PFSK-1 (cell line): ENCODE results near the gene WNT5B.

ENCODE experiments used
- FOXP2 ChIP-seq: optimal IDR thresholded peaks from 2 replicates; pipeline ENCODE3; 2011; ENCODE audit warnings: borderline replicate concordance, control low read depth, inconsistent platforms; ENCODE audit not compliant: insufficient read depth; ENCODE audit errors: extremely low read length, extremely low read depth
- POLR2AphosphoS5 ChIP-seq: IDR thresholded peaks from 2 replicates; pipeline ENCODE4 v1.6.1; 2012; ENCODE audit warnings: low read depth, mild to moderate bottlenecking, control low read depth, low read length, moderate library complexity
- SIN3A ChIP-seq: IDR thresholded peaks from 2 replicates; pipeline ENCODE4 v1.6.1; 2012; ENCODE audit warnings: mild to moderate bottlenecking, low read length, moderate library complexity, borderline replicate concordance; ENCODE audit not compliant: insufficient read depth
- TAF1 ChIP-seq: IDR thresholded peaks from 2 replicates; pipeline ENCODE4 v1.6.1; 2012; ENCODE audit warnings: low read length, control low read depth, borderline replicate concordance; ENCODE audit not compliant: insufficient read depth
- TF ChIP-seq, protein P1 (sequence below), 2 experiments: IDR thresholded peaks; 2 replicates each; pipeline versions ENCODE4 v1.6.1 to v1.8.0; 2011 to 2012; ENCODE audit warnings: low read depth in 2 of 2, low read length in 2 of 2, control low read depth in 1 of 2, inconsistent platforms in 1 of 2, mild to moderate bottlenecking in 1 of 2, moderate library complexity in 1 of 2; ENCODE audit not compliant: insufficient read depth in 1 of 2

The WNT5B gene

GRCh38 chr12:1660304-1661187 is 31.5 kb downstream of the WNT5B start:
- TF ChIP-seq FOXP2 = no peak
- TF ChIP-seq POLR2AphosphoS5 = no peak
- TF ChIP-seq, protein P1, sequence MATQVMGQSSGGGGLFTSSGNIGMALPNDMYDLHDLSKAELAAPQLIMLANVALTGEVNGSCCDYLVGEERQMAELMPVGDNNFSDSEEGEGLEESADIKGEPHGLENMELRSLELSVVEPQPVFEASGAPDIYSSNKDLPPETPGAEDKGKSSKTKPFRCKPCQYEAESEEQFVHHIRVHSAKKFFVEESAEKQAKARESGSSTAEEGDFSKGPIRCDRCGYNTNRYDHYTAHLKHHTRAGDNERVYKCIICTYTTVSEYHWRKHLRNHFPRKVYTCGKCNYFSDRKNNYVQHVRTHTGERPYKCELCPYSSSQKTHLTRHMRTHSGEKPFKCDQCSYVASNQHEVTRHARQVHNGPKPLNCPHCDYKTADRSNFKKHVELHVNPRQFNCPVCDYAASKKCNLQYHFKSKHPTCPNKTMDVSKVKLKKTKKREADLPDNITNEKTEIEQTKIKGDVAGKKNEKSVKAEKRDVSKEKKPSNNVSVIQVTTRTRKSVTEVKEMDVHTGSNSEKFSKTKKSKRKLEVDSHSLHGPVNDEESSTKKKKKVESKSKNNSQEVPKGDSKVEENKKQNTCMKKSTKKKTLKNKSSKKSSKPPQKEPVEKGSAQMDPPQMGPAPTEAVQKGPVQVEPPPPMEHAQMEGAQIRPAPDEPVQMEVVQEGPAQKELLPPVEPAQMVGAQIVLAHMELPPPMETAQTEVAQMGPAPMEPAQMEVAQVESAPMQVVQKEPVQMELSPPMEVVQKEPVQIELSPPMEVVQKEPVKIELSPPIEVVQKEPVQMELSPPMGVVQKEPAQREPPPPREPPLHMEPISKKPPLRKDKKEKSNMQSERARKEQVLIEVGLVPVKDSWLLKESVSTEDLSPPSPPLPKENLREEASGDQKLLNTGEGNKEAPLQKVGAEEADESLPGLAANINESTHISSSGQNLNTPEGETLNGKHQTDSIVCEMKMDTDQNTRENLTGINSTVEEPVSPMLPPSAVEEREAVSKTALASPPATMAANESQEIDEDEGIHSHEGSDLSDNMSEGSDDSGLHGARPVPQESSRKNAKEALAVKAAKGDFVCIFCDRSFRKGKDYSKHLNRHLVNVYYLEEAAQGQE (IDR thresholded peaks at IDR 0.05; ENCODE audit: insufficient read depth in 1 of 2, low read depth in 2 of 2, low read length in 2 of 2) = no peak
- no peak for TF ChIP-seq SIN3A
- TF ChIP-seq TAF1 = no peak

DNA sequence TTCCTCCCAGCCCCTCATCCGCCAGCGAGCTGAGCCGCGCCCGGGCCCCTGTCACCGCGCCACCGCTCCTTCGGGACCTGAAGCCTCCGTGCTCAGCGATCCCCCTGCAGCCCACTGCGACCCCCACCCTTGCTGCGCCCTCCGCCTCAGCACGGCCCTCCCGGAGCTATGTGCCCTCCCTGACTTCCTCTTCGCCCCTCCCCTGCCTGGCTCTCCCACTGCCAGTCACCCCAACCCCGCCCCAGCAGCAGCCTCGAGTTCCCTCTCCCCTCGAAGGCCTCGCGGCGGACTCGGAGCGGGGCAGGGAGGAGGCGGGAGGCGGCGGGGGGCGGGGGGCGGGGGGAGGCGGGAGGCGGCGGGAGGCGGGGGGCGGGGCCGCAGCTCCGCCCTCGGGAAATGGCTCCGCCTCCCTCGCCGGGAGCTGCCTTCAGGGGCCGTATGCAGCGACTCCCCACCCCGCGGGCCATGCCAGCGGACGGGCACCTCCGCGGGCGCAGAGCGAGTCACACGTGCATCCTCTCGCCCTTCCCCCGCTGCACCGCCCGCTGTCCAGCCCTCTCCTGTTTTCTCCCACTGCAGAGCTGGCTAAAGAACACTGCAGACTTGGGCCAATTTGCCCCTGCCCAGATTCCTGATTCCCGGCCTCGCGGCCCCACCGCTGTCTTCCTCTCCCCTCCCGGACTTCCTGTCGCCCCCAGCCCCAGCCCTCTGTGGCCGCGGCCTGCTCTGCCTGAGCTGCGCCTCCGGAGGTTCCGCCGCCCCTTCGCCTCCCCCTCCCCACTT is 32.7 kb downstream of the WNT5B start:
- TF ChIP-seq SIN3A = peak; percentile 51; the same call in 1 of the 2 replicates
- peak; percentile 36 for TF ChIP-seq FOXP2
- no peak for TF ChIP-seq POLR2AphosphoS5
- TF ChIP-seq, protein P1 (IDR thresholded peaks at IDR 0.05; ENCODE audit: insufficient read depth in 1 of 2, low read depth in 2 of 2, low read length in 2 of 2) = peak; percentile 57 to 64; a peak in 2 of 4 replicates
- TF ChIP-seq TAF1 = no peak

- TF ChIP-seq, protein P1 (IDR thresholded peaks at IDR 0.05; ENCODE audit: insufficient read depth in 1 of 2, low read depth in 2 of 2, low read length in 2 of 2) = no peak
- TF ChIP-seq POLR2AphosphoS5 (no peak), SIN3A (no peak), FOXP2 (no peak)
Measured at GRCh38 chr12:1662761-1663439, 33.9 kb downstream of the WNT5B start.

- TF ChIP-seq SIN3A (no peak), TAF1 (no peak), FOXP2 (no peak), POLR2AphosphoS5 (no peak)
- TF ChIP-seq, protein P1 (IDR thresholded peaks at IDR 0.05; ENCODE audit: insufficient read depth in 1 of 2, low read depth in 2 of 2, low read length in 2 of 2) = no peak
Measured at GRCh38 chr12:1663440-1664132, 34.6 kb downstream of the WNT5B start.
